Amniotic stem cell (primary cell): Measurements from ENCODE around the gene SERPINB12.

Experiments used
- DNase-seq: peaks from one replicate; lab custom pipeline; 2025; lab: John Stamatoyannopoulos, UW

SERPINB12 gene

GRCh38 chr18:63551769-63552168 lies 9.6 kb downstream of the SERPINB12 start:
- no peak for DNase-seq

- DNase-seq: no peak
These were observed 10.4 kb downstream of the SERPINB12 start for GRCh38 chr18:63552581-63552980.

- peak; percentile 70 for DNase-seq
These were observed 10.9 kb downstream of the SERPINB12 start for GRCh38 chr18:63553081-63553480.

GRCh38 chr18:63559567-63560491 lies 17.7 kb downstream of the SERPINB12 start:
- no peak for DNase-seq

GRCh38 chr18:63562284-63562683 lies 20.1 kb downstream of the SERPINB12 start:
- no peak for DNase-seq

GRCh38 chr18:63564021-63564420 lies 21.9 kb downstream of the SERPINB12 start:
- DNase-seq: no peak

GRCh38 chr18:63564561-63564960 lies 22.4 kb downstream of the SERPINB12 start:
- DNase-seq: no peak

GRCh38 chr18:63567276-63567675 lies 25.1 kb downstream of the SERPINB12 start:
- DNase-seq: no peak

- no peak for DNase-seq
These were observed 25.7 kb downstream of the SERPINB12 start for GRCh38 chr18:63567825-63568224.

GRCh38 chr18:63570721-63571120 lies 28.6 kb downstream of the SERPINB12 start:
- DNase-seq: no peak

GRCh38 chr18:63575681-63576080 lies 33.5 kb downstream of the SERPINB12 start:
- DNase-seq: no peak

- no peak for DNase-seq
These were observed 36.3 kb downstream of the SERPINB12 start for GRCh38 chr18:63578357-63578958.

GRCh38 chr18:63579616-63580015 lies 37.4 kb downstream of the SERPINB12 start:
- no peak for DNase-seq

GRCh38 chr18:63585988-63586387 lies 43.8 kb downstream of the SERPINB12 start:
- DNase-seq: no peak

GRCh38 chr18:63586431-63586830 lies 44.3 kb downstream of the SERPINB12 start:
- no peak for DNase-seq

GRCh38 chr18:63586966-63587365 lies 44.8 kb downstream of the SERPINB12 start, which contains the start of gene SERPINB13:
Gene SERPINB13 (plus strand): TSS chr18:63587343. CDS start chr18:63588668, 1,325 bp downstream.
- no peak for DNase-seq

GRCh38 chr18:63588909-63589308 lies 46.7 kb downstream of the SERPINB12 start:
- DNase-seq: no peak

- DNase-seq: no peak
These were observed 48.2 kb downstream of the SERPINB12 start for GRCh38 chr18:63590373-63590772.

- no peak for DNase-seq
These were observed 49.0 kb downstream of the SERPINB12 start for GRCh38 chr18:63590966-63591695.

- DNase-seq: no peak
These were observed 49.6 kb downstream of the SERPINB12 start for GRCh38 chr18:63591725-63592124.

- DNase-seq: no peak
These were observed 50.3 kb downstream of the SERPINB12 start for GRCh38 chr18:63592471-63592870.

- DNase-seq: no peak
These were observed 54.8 kb downstream of the SERPINB12 start for GRCh38 chr18:63596964-63597363.

GRCh38 chr18:63603355-63603754 lies 61.2 kb downstream of the SERPINB12 start:
- no peak for DNase-seq
